Measurements from ENCODE around the gene RABGAP1L. TPM values are rescaled to one million over a fixed set of nuclear protein-coding genes. Genes with fewer than 3 reads are reported as not detected.

Gene RABGAP1L
- polyA plus RNA-seq, 3 donors: 35.2 to 75.3 (median 63.3) TPM

DNA sequence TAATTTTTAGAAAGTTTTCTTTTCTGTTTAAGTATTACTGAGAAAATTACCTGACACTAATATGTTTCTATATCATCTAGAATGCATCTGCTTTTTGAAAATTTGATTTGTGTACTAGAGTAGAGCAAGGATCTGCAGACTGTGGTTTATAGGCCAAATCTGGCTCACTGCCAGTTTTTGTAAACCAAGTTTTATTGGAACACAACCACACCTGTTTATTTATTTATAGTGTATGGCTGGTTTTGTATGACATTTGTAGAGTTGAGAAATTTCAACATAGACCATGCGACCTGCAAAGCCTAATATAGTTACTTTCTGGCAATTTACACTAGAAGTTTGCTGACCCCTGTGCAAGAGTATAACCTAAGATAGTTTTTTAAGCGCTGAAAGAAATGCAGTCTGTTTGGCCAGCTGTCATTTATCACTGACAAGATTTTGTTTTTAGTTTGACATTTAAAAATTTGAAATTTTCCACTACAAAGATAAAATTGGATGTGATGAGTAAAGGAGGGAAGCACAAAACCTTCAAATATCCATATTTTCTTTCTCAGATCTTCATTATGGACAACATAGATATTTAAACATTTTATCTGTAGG is 804.3 kb downstream of the RABGAP1L start:
- WGBS (ENCODE audit: insufficient coverage): no CpG with 5 or more reads among the region's 2 CpGs
- H3K4me1 Mint-ChIP-seq: peaks cover 62% of the 10 kb centered on the region
- peak overlapping the region in 1 of 2 donors; percentile 89 for H3K27ac ChIP-seq (ENCODE audit: low read depth in 1 of 2, low read length in 2 of 2)
- peaks cover 61 to 80% of the 10 kb centered on the region in 2 donors for H3K4me1 ChIP-seq (ENCODE audit: control insufficient read depth in 1 of 2, insufficient read depth in 2 of 2, low read length in 2 of 2)
- no peaks in the 10 kb centered on the region for H4K20me1 ChIP-seq (ENCODE audit: insufficient read depth, low read length)
- H3K27me3 Mint-ChIP-seq (ENCODE audit: low read depth in 3 of 3): no peaks in the 10 kb centered on the region
- H3K27ac Mint-ChIP-seq: peak overlapping the region; percentile 88 to 99 (median 98)
- H3K4me2 ChIP-seq (replicated peaks; ENCODE audit: extremely low read depth, low read length, poor library complexity, severe bottlenecking): peak overlapping the region; percentile 80
- no peak overlapping the region for H3K4me3 Mint-ChIP-seq
- intact Hi-C loops (cut with micrococcal nuclease): no loop called here
- H3K4me3 ChIP-seq (replicated peaks in 1 of 3; ENCODE audit: low read depth in 2 of 3, low read length in 3 of 3): peak overlapping the region in 1 of 3 experiments; percentile 76
- no peaks in the 10 kb centered on the region for H3K27me3 ChIP-seq (ENCODE audit: control insufficient read depth in 2 of 2, insufficient read depth in 2 of 2, low read length in 2 of 2)
- H3K79me2 ChIP-seq (ENCODE audit: insufficient read depth, low read length): peaks cover 6% of the 10 kb centered on the region
- peak overlapping the region; percentile 41 for H3K9ac ChIP-seq (ENCODE audit: insufficient read depth, low read length, poor library complexity, severe bottlenecking)
- no peaks in the 10 kb centered on the region for H3K36me3 Mint-ChIP-seq
- DNase-seq: no peak
- no peaks in the 10 kb centered on the region for H3K9me3 Mint-ChIP-seq
- no peak overlapping the region for H2AFZ ChIP-seq (ENCODE audit: insufficient read depth, low read depth, low read length, poor library complexity, severe bottlenecking)
- TF ChIP-seq, protein P1, sequence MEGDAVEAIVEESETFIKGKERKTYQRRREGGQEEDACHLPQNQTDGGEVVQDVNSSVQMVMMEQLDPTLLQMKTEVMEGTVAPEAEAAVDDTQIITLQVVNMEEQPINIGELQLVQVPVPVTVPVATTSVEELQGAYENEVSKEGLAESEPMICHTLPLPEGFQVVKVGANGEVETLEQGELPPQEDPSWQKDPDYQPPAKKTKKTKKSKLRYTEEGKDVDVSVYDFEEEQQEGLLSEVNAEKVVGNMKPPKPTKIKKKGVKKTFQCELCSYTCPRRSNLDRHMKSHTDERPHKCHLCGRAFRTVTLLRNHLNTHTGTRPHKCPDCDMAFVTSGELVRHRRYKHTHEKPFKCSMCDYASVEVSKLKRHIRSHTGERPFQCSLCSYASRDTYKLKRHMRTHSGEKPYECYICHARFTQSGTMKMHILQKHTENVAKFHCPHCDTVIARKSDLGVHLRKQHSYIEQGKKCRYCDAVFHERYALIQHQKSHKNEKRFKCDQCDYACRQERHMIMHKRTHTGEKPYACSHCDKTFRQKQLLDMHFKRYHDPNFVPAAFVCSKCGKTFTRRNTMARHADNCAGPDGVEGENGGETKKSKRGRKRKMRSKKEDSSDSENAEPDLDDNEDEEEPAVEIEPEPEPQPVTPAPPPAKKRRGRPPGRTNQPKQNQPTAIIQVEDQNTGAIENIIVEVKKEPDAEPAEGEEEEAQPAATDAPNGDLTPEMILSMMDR (IDR thresholded peaks at IDR 0.05): no peak
- H3K36me3 ChIP-seq (replicated peaks in 1 of 2; ENCODE audit: control insufficient read depth in 1 of 2, insufficient read depth in 2 of 2, low read length in 2 of 2): peaks cover 0 to 2% of the 10 kb centered on the region in 2 donors
- no peaks in the 10 kb centered on the region for H3K9me3 ChIP-seq (replicated peaks in 1 of 2; ENCODE audit: control insufficient read depth in 1 of 2, insufficient read depth in 1 of 2, low read length in 2 of 2)

DNA sequence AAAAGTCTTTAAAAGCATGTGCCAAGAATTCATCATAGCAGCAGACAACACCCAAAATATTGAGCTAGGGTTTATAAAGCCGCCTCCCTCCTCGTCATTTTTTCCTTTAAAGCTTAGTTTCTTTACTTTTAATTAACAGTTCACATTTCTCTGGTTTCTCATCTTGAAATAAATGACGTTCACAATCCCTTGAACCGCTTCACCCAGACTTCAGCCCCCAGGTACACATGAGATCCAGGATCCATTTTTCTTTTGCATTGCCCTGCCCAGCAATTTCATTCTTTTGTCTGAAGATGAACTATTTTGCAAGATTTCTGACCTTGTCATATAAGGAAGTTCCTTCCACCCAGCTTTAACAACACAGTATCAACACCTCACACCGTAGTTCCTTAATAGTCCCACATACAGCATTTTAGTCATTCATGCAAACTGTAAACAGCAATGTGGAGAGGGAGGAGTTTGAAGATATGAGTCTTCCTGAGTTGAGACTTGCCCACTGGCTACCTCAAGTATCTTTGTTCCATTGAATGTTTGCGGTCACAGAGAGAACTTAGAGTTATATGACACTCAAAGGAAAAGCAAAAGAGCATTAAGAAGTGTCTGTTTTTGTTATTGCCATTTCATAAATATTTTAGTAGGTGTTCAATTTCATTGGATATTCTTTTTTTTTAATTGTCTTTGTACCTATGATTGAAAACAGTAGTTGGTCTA is 805.1 kb downstream of the RABGAP1L start:
- DNase-seq: peak; percentile 85 to 95 (median 88)
- TF ChIP-seq, protein P1 (IDR thresholded peaks at IDR 0.05): no peak
- Histone ChIP-seq H3K4me3 (replicated peaks in 1 of 3; ENCODE audit: low read depth in 2 of 3, low read length in 3 of 3) (peak overlapping the region; percentile 43 to 92 (median 76)), H3K9ac (ENCODE audit: insufficient read depth, low read length, poor library complexity, severe bottlenecking) (peak overlapping the region; percentile 41), H3K36me3 (replicated peaks in 1 of 2; ENCODE audit: control insufficient read depth in 1 of 2, insufficient read depth in 2 of 2, low read length in 2 of 2) (peaks cover 0 to 3% of the 10 kb centered on the region in 2 donors), H3K27ac (ENCODE audit: low read depth in 1 of 2, low read length in 2 of 2) (peak overlapping the region; percentile 72 to 89), H3K4me2 (replicated peaks; ENCODE audit: extremely low read depth, low read length, poor library complexity, severe bottlenecking) (peak overlapping the region; percentile 80), H3K4me1 (ENCODE audit: control insufficient read depth in 1 of 2, insufficient read depth in 2 of 2, low read length in 2 of 2) (peaks cover 69 to 88% of the 10 kb centered on the region in 2 donors), H2AFZ (ENCODE audit: insufficient read depth, low read depth, low read length, poor library complexity, severe bottlenecking) (peak overlapping the region; percentile 40), H3K9me3 (replicated peaks in 1 of 2; ENCODE audit: control insufficient read depth in 1 of 2, insufficient read depth in 1 of 2, low read length in 2 of 2) (no peaks in the 10 kb centered on the region), H3K79me2 (ENCODE audit: insufficient read depth, low read length) (peaks cover 6% of the 10 kb centered on the region), H4K20me1 (ENCODE audit: insufficient read depth, low read length) (no peaks in the 10 kb centered on the region), H3K27me3 (ENCODE audit: control insufficient read depth in 2 of 2, insufficient read depth in 2 of 2, low read length in 2 of 2) (no peaks in the 10 kb centered on the region)
- H3K36me3 Mint-ChIP-seq: peaks cover 7 to 8% of the 10 kb centered on the region in 2 donors
- H3K9me3 Mint-ChIP-seq: no peaks in the 10 kb centered on the region
- WGBS (ENCODE audit: insufficient coverage): 49% methylated on average over 5 of the region's 6 CpGs
- peak overlapping the region; percentile 77 to 94 for H3K4me3 Mint-ChIP-seq
- no peaks in the 10 kb centered on the region for H3K27me3 Mint-ChIP-seq (ENCODE audit: low read depth in 3 of 3)
- peak overlapping the region; percentile 88 to 99 (median 98) for H3K27ac Mint-ChIP-seq
- intact Hi-C loops (cut with micrococcal nuclease): no loop called here
- H3K4me1 Mint-ChIP-seq: peaks cover 70% of the 10 kb centered on the region

Measured in CD14-positive monocyte (primary cell).